Measurements from ENCODE around the gene CPNE2. TPM values are rescaled to one million over a fixed set of nuclear protein-coding genes. Genes with fewer than 3 reads are reported as not detected.

Gene CPNE2
- total and polyA plus RNA-seq, 10 of the 15 experiments (the other 5 are each of a cell fraction or from before 2014, with no cell fraction given) = 3.1 to 22.1 (median 9.9) TPM

DNA sequence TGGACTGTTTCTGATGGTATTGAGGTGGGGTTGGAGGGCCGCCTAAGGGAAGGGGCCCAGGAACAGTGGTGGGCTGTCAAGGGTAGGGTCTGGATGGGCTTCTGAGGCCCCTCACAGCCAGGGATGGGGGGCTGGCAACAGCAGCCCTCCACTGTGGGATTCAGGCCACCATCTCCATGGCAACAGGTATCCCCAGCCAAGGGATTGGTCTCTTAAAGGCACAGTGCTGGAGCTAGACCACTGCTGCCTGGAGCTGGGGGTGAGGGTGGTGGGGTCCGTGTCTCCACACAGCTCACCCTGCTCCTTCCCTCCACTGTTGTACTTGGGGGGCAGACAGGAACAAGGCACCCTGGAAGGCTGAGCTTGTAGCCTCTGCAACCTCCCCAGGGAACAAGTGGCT is 51.6 kb downstream of the CPNE2 start:
- in situ Hi-C loops (cut with MboI) = no loop called here
- DNase-seq (ENCODE audit: low read depth, low spot score) (no peak), FAIRE-seq (no peak), ATAC-seq (no peak)
- H3K4me3 ChIP-seq = no peak overlapping the region
- intact Hi-C loops (cut with micrococcal nuclease; ENCODE audit: unreplicated experiment) = no loop called here
- TF ChIP-seq POLR2AphosphoS5 (IDR thresholded peaks at IDR 0.05; ENCODE audit: low read length) (no peak), TBL1XR1 (IDR thresholded peaks at IDR 0.05; ENCODE audit: low read depth, low read length) (no peak)
- TF ChIP-seq, protein P1, sequence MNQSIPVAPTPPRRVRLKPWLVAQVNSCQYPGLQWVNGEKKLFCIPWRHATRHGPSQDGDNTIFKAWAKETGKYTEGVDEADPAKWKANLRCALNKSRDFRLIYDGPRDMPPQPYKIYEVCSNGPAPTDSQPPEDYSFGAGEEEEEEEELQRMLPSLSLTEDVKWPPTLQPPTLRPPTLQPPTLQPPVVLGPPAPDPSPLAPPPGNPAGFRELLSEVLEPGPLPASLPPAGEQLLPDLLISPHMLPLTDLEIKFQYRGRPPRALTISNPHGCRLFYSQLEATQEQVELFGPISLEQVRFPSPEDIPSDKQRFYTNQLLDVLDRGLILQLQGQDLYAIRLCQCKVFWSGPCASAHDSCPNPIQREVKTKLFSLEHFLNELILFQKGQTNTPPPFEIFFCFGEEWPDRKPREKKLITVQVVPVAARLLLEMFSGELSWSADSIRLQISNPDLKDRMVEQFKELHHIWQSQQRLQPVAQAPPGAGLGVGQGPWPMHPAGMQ (IDR thresholded peaks at IDR 0.05; ENCODE audit: borderline replicate concordance) = no peak
- ChIA-PET SMC1A (ENCODE audit: uncharacterized antibody, unreplicated experiment) (interaction anchor here (1.4 kb wide), 1 partner anchor 8 kb away, joined by 3 read pairs; no protein-coding TSS in a partner anchor), POLR2A (no interaction called here), RAD21 (ENCODE audit: unreplicated experiment) (no interaction called here), CTCF (interaction anchor here (0.8 to 1.3 kb wide), 4 partner anchors 16 to 51 kb away, joined by 3 to 5 read pairs (median 4); partner anchors contain the start of gene CPNE2)
- H3K9ac ChIP-seq (ENCODE audit: control insufficient read depth, insufficient read depth, low read length) = no peak overlapping the region
- no peak overlapping the region for H3K4me2 ChIP-seq (ENCODE audit: control insufficient read depth, insufficient read depth)
- no TSS peak for BruUV-seq (replicated peaks)
- no peaks in the 10 kb centered on the region for H3K79me2 ChIP-seq (ENCODE audit: control insufficient read depth, insufficient read depth, low read length)
- no peaks in the 10 kb centered on the region for H3K36me3 ChIP-seq (ENCODE audit: control insufficient read depth in 2 of 2, insufficient read depth in 2 of 2, low read length in 1 of 2)
- WGBS (ENCODE audit: insufficient coverage, insufficient replicate concordance, low lambda C conversion rate, missing lambda C conversion rate) = 50% methylated on average over 2 of the region's 2 CpGs
- no peaks in the 10 kb centered on the region for H3K27me3 ChIP-seq (replicated peaks in 1 of 2; ENCODE audit: control insufficient read depth in 2 of 2, insufficient read depth in 2 of 2, low read length in 1 of 2)
- H2AFZ ChIP-seq (ENCODE audit: control insufficient read depth, low read depth, low read length) = no peak overlapping the region
- no peaks in the 10 kb centered on the region for H4K20me1 ChIP-seq (ENCODE audit: control insufficient read depth, insufficient read depth)
- peaks cover 26% of the 10 kb centered on the region for H3K4me1 ChIP-seq (ENCODE audit: control insufficient read depth, insufficient read depth, low read length)
- H3K27ac ChIP-seq (ENCODE audit: control insufficient read depth, insufficient read depth) = no peak overlapping the region
- no peaks in the 10 kb centered on the region for H3K9me3 ChIP-seq (replicated peaks; ENCODE audit: control insufficient read depth, insufficient read depth, low read length)

DNA sequence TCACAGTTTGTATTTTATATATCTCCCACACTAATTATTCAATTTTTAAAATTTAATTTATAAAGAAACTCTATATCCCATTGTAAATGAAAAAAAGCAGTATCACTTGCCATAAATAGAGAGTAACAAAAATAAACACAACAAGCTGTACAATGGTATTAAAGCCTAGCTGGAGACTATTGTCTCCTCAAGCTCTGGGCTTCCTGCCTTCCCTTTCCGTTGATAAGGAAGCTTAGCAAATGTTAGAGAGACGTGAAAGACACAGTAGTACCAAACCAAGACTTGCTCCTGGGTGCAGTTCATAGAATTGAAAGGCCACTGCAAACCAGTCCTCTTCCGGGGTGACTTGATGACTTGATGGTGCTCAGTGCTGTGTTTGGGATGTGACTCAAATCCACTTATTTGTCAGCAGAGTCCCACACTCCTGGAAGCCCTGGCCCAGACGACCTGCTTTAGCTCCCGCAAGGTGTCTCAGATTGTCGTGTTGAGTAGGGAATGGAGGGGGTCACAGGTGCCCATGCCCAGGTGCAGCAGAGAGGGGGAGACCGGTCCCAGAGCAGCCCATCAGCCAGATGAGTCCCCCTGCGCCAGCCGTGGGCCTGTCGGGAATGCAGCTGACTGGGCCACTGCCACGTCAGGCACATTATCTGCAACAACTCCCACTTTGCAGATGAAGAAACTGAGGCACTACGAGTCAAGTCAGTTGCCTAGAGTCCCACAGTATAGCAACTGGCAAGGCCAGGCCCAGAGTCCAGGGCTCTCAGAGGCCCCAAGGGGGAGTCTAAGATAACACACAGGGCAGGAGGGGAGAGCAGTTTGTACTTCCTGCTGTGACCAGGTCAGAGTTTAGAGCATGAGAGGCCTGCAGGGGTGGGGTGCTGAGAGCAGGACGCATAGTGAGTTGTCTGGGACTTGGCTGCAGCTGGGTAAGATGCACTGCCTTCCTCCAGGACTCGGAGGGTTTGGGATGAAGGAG is 53.0 kb downstream of the CPNE2 start:
- ChIA-PET CTCF (interaction anchor here (1.3 kb wide), 2 partner anchors 18 to 53 kb away, joined by 5 read pairs; partner anchors contain the start of gene CPNE2), SMC1A (ENCODE audit: uncharacterized antibody, unreplicated experiment) (interaction anchor here (1.0 to 1.4 kb wide), 2 partner anchors 9 to 22 kb away, joined by 3 read pairs; no protein-coding TSS in a partner anchor), POLR2A (interaction anchor here (0.6 kb wide), 1 partner anchor 19 kb away, joined by 4 read pairs; no protein-coding TSS in a partner anchor), RAD21 (ENCODE audit: unreplicated experiment) (no interaction called here)
- H3K79me2 ChIP-seq (ENCODE audit: control insufficient read depth, insufficient read depth, low read length) = no peaks in the 10 kb centered on the region
- 64% methylated on average over 14 of the region's 14 CpGs for WGBS (ENCODE audit: insufficient coverage, insufficient replicate concordance, low lambda C conversion rate, missing lambda C conversion rate)
- H2AFZ ChIP-seq (ENCODE audit: control insufficient read depth, low read depth, low read length) = no peak overlapping the region
- H3K9ac ChIP-seq (ENCODE audit: control insufficient read depth, insufficient read depth, low read length) = no peak overlapping the region
- H3K4me2 ChIP-seq (ENCODE audit: control insufficient read depth, insufficient read depth) = no peak overlapping the region
- intact Hi-C loops (cut with micrococcal nuclease; ENCODE audit: unreplicated experiment) = no loop called here
- H4K20me1 ChIP-seq (ENCODE audit: control insufficient read depth, insufficient read depth) = no peaks in the 10 kb centered on the region
- no peak for DNase-seq (ENCODE audit: low read depth, low spot score)
- H3K4me3 ChIP-seq = no peak overlapping the region
- no peak overlapping the region for H3K27ac ChIP-seq (ENCODE audit: control insufficient read depth, insufficient read depth)
- no TSS peak for BruUV-seq (replicated peaks)
- no peaks in the 10 kb centered on the region for H3K9me3 ChIP-seq (replicated peaks; ENCODE audit: control insufficient read depth, insufficient read depth, low read length)
- in situ Hi-C loops (cut with MboI) = no loop called here
- H3K27me3 ChIP-seq (replicated peaks in 1 of 2; ENCODE audit: control insufficient read depth in 2 of 2, insufficient read depth in 2 of 2, low read length in 1 of 2) = no peaks in the 10 kb centered on the region
- H3K36me3 ChIP-seq (ENCODE audit: control insufficient read depth in 2 of 2, insufficient read depth in 2 of 2, low read length in 1 of 2) = peaks cover 0 to 2% of the 10 kb centered on the region in 2 experiments; a peak in 2 of 4 replicates
- FAIRE-seq = no peak
- H3K4me1 ChIP-seq (ENCODE audit: control insufficient read depth, insufficient read depth, low read length) = peaks cover 26% of the 10 kb centered on the region
- no peak for ATAC-seq
- TF ChIP-seq RCOR1 (conservative IDR thresholded peaks at IDR 0.05; ENCODE audit: low read depth, low read length) (no peak), IKZF2 (IDR thresholded peaks at IDR 0.05) (no peak), LARP7 (IDR thresholded peaks at IDR 0.05) (no peak), ZZZ3 (IDR thresholded peaks at IDR 0.05; ENCODE audit: control insufficient read depth, insufficient read length, low read depth) (no peak), SIN3A (IDR thresholded peaks at IDR 0.05; ENCODE audit: low read depth, low read length) (no peak), ZSCAN29 (IDR thresholded peaks at IDR 0.05) (no peak), ZNF207 (IDR thresholded peaks at IDR 0.05; ENCODE audit: borderline replicate concordance) (no peak), NFYB (IDR thresholded peaks at IDR 0.05; ENCODE audit: insufficient read depth, low read depth, low read length) (no peak)
- TF ChIP-seq, protein P2, sequence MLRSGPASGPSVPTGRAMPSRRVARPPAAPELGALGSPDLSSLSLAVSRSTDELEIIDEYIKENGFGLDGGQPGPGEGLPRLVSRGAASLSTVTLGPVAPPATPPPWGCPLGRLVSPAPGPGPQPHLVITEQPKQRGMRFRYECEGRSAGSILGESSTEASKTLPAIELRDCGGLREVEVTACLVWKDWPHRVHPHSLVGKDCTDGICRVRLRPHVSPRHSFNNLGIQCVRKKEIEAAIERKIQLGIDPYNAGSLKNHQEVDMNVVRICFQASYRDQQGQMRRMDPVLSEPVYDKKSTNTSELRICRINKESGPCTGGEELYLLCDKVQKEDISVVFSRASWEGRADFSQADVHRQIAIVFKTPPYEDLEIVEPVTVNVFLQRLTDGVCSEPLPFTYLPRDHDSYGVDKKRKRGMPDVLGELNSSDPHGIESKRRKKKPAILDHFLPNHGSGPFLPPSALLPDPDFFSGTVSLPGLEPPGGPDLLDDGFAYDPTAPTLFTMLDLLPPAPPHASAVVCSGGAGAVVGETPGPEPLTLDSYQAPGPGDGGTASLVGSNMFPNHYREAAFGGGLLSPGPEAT (IDR thresholded peaks at IDR 0.05; ENCODE audit: low read depth) = no peak
- TF ChIP-seq, protein P3, sequence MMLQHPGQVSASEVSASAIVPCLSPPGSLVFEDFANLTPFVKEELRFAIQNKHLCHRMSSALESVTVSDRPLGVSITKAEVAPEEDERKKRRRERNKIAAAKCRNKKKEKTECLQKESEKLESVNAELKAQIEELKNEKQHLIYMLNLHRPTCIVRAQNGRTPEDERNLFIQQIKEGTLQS (IDR thresholded peaks at IDR 0.05; ENCODE audit: borderline replicate concordance, extremely low read depth, low read depth, low read length) = no peak
